Head of caudate nucleus (tissue), 42 donors: ENCODE measurements around the gene TMEFF1.
A peak's percentile ranks its signal among the peaks of the same experiment; 100 is the strongest.

Experiments used
- DNase-seq, 42 donors: peaks; one replicate each; pipeline versions ENCODE4 v3.0.0 to v3.0.0-alpha.2; 2020 to 2021; ENCODE audit warnings: mixed read lengths in 7 of 42
- intact Hi-C: fragments of 100-400 bp; cut with DNase I; formaldehyde crosslinking; loops from one replicate; pipeline ENCODE4 v1.15.0; 2022

TMEFF1 gene

DNA sequence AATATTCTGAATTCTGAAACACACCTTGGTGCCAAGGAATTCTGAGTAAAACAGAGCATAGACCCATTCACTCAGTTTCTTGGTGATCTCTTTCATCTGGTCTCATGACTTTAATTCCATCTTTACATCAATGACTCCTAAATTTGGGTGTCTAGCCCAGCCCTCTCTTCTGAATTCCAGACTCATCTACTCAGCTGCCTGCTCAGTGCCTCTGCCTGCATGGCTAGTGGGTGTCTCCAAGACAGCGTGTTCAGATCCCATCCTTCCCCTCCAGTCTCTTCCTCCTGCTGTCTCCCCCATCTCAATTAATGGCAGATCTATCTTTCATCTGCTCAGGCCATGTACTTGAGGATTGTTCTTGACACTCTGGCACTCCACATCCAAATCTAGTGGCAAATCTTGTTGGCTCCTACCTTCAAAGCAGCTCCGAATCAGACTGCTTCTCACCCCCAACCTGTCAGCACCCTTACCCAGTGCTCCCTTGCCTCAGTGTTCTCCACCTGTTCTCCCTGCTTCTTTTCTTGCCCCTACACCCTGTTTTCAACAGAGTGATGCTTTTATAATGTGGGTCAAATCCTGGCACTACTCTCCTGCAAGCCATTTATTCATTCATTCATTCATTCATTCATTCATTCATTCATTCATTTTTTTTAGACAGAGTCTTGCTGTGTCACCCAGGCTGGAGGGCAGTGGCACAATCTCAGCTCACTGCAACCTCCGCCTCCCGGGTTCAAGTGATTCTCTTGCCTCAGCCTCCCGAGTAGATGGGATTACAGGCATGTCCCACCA, 110.3 kb downstream of the TMEFF1 start:
- DNase-seq: peak in 7 of 42 donors; percentile 30 to 62 (median 50)
- intact Hi-C loops: no loop called here

GRCh38 chr9:100584951-100585350, 112.0 kb downstream of the TMEFF1 start:
- DNase-seq: no peak
- intact Hi-C loops: no loop called here

GRCh38 chr9:100586093-100586492, 113.1 kb downstream of the TMEFF1 start:
- intact Hi-C loops: no loop called here
- no peak for DNase-seq

DNA sequence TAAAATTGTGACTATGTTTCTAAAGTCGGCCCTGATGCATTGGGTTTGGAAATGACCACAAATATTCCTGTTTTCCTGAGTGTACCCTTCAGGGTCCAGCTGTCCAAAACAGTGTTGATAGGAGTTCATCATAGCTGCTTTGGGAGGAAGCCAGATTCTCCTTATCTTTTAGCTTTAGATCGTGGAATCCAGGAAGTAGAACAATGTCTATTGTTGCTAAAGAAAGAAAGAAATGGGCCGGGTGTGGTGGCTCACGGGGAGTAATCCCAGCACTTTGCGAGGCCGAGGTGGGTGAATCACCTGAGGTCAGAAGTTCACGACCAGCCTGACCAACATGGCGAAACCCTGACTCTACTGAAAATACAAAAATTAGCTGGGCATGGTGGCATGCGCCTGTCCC, 114.4 kb downstream of the TMEFF1 start:
- intact Hi-C loops: no loop called here
- DNase-seq: no peak

DNA sequence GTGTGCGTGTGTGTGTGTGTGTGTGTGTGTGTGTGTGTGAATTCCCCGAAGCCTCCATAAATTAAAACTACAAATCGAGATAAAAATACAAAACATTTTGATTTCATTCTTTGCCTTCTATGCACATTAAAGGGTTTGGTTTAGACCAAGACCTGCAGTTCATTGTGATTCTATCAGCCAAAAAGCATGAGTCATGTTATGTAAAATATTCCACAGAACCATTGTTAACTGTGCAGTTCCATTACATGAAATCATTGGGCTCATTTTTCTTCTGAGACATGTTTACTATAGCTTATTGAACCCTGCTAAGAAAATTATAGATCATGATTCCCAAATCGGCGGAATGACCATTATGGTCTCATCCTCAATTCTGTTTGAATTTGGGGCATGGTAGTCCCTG, 116.6 kb downstream of the TMEFF1 start:
- intact Hi-C loops: no loop called here
- DNase-seq: no peak

DNA sequence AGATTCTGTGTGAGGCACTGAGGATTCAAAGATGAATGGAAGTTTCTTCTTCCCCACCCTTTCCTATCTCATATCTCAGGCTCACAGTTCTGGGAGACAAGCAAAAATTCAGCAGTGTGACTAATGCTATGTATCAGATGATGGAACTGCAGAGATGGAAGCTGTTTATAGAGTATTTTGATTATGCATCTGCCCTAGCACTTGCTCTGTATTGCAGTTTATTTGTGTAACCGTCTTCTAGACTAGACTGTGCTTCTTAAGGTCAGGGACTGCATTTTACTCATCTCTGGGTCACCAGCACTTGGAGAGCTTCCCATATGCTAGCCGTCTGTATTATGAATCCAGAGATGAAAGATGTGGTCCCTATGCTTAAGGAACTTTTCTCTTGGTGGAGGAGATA, 117.5 kb downstream of the TMEFF1 start:
- no peak for DNase-seq
- intact Hi-C loops: no loop called here

GRCh38 chr9:100591139-100591538, 118.2 kb downstream of the TMEFF1 start:
- intact Hi-C loops: no loop called here
- DNase-seq: no peak

GRCh38 chr9:100591639-100592412, 118.9 kb downstream of the TMEFF1 start:
- intact Hi-C loops: no loop called here
- no peak for DNase-seq

GRCh38 chr9:100595391-100596199, 122.6 kb downstream of the TMEFF1 start:
- peak in 29 of 42 donors; percentile 21 to 86 (median 65) for DNase-seq
- intact Hi-C loops: loop anchor here (5.0 kb wide), 1 partner anchor 148 kb away; no protein-coding TSS in a partner anchor

- DNase-seq: no peak
- intact Hi-C loops: loop anchor here (5.0 kb wide), 1 partner anchor 150 kb away; no protein-coding TSS in a partner anchor
Measured at GRCh38 chr9:100597236-100597635, 124.3 kb downstream of the TMEFF1 start.

- DNase-seq: peak; percentile 69 to 95 (median 88)
- intact Hi-C loops: loop anchor here (5.0 kb wide), 1 partner anchor 151 kb away; no protein-coding TSS in a partner anchor
Measured at GRCh38 chr9:100598641-100599145, 125.7 kb downstream of the TMEFF1 start.

GRCh38 chr9:100600521-100601079, 127.7 kb downstream of the TMEFF1 start:
- no peak for DNase-seq
- intact Hi-C loops: loop anchor here (10.0 kb wide), 1 partner anchor 704 kb away; no protein-coding TSS in a partner anchor

GRCh38 chr9:100601216-100601615, 128.3 kb downstream of the TMEFF1 start:
- DNase-seq: peak in 38 of 42 donors; percentile 30 to 81 (median 64)
- intact Hi-C loops: loop anchor here (10.0 kb wide), 1 partner anchor 704 kb away; no protein-coding TSS in a partner anchor

GRCh38 chr9:100602342-100602801, 129.4 kb downstream of the TMEFF1 start:
- intact Hi-C loops: loop anchor here (10.0 kb wide), 1 partner anchor 702 kb away; no protein-coding TSS in a partner anchor
- DNase-seq: peak in 21 of 42 donors; percentile 39 to 82 (median 62)

DNA sequence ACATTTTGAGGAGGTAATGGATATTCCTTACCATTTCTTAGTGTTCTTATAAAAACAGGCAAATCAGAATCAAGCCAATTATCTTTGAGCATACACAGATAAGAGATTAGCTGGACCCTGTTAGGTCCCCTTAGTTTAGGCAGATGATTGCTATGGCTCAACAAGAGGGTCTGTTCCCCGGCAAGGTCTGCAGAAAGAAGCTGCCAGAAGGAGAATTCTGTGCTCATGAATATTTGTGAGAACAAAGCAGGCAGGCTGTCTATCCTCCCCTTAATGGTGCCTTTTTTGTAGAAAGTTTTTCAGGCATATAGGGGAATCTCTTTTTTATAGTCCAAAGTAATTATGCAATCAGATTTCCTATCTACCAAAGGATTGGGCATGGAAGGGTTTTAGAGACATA, 132.5 kb downstream of the TMEFF1 start:
- intact Hi-C loops: loop anchor here (10.0 kb wide), 1 partner anchor 699 kb away; no protein-coding TSS in a partner anchor

GRCh38 chr9:100619194-100619593, 146.2 kb downstream of the TMEFF1 start:
- intact Hi-C loops: no loop called here
- DNase-seq: no peak

More for the DNA sequence above, 132.5 kb downstream of the TMEFF1 start:
- DNase-seq: no peak

DNA sequence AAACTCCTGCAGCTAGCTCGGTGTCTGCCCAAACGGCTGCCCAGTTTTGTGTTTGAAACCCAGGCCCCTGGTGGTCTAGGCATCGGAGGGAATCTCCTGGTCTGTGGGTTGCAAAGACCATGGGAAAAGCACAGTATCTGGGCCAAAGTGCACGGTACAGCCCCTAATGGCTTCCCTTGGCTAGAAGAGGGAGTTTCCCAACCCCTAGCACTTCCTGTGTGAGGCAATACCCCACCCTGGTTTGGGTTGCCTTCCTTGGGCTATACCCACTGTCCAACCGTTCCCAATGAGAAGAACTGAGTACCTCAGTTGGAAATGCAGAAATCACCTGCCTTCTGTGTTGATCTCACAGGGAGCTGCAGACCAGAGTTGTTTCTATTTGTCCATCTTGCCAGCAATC, 146.7 kb downstream of the TMEFF1 start:
- intact Hi-C loops: no loop called here
- DNase-seq: no peak

DNA sequence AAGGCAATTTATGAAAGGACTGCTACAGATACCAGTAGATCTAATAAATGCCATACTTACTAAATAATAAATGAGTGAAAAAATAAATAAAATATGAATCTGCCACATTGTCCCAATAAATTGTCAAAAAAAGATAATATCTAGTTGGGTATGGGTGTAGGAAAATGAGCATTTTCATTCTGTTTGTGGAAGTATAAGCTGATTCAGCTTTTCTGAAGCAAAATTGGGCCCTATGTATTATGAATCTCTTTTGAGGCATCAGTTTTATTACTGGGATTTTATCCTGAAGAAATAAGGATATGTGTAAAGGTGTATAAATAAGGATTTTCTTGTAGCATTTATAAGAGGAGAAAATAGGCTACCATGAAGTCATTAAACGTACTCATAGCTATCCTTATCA, 151.0 kb downstream of the TMEFF1 start:
- no peak for DNase-seq
- intact Hi-C loops: no loop called here
